GM19043 (cell line): Measurements from ENCODE around the gene RTL1.

ENCODE experiments used
- ATAC-seq: cut with Tn5 transposase; IDR thresholded peaks from one replicate; pipeline ENCODE4 v1.9.1; 2021; ENCODE audit warnings: low read depth; ENCODE audit not compliant: unreplicated experiment

RTL1 gene

GRCh38 chr14:100854435-100854834, 49.1 kb downstream of the RTL1 start:
- ATAC-seq = no peak

GRCh38 chr14:100851946-100852620, 51.4 kb downstream of the RTL1 start:
- no peak for ATAC-seq

GRCh38 chr14:100851586-100851916, 52.0 kb downstream of the RTL1 start:
- no peak for ATAC-seq

GRCh38 chr14:100850841-100851585, 52.5 kb downstream of the RTL1 start:
- ATAC-seq = no peak

GRCh38 chr14:100849115-100849781, 54.3 kb downstream of the RTL1 start:
- no peak for ATAC-seq

- no peak for ATAC-seq
Observed at GRCh38 chr14:100846309-100846859, 57.1 kb downstream of the RTL1 start.

- no peak for ATAC-seq
Observed at GRCh38 chr14:100845341-100845740, 58.2 kb downstream of the RTL1 start.

- ATAC-seq = no peak
Observed at GRCh38 chr14:100844846-100845245, 58.7 kb downstream of the RTL1 start.

- ATAC-seq = no peak
Observed at GRCh38 chr14:100844421-100844820, 59.1 kb downstream of the RTL1 start.

- ATAC-seq = no peak
Observed at GRCh38 chr14:100844082-100844408, 59.5 kb downstream of the RTL1 start.

GRCh38 chr14:100842799-100843198, 60.7 kb downstream of the RTL1 start:
- no peak for ATAC-seq

- ATAC-seq = no peak
Observed at GRCh38 chr14:100841761-100842403, 61.6 kb downstream of the RTL1 start.

GRCh38 chr14:100841066-100841760, 62.3 kb downstream of the RTL1 start:
- no peak for ATAC-seq

- ATAC-seq = no peak
Observed at GRCh38 chr14:100840286-100841065, 63.0 kb downstream of the RTL1 start.

- no peak for ATAC-seq
Observed at GRCh38 chr14:100839681-100840111, 63.8 kb downstream of the RTL1 start.

GRCh38 chr14:100839315-100839585, 64.3 kb downstream of the RTL1 start:
- ATAC-seq = no peak

GRCh38 chr14:100838493-100839314, 64.8 kb downstream of the RTL1 start:
- no peak for ATAC-seq

- ATAC-seq = no peak
Observed at GRCh38 chr14:100837805-100838350, 65.6 kb downstream of the RTL1 start.
